ENCODE measurements around the gene SLX4IP. TPM values are rescaled to one million over a fixed set of nuclear protein-coding genes. Genes with fewer than 3 reads are reported as not detected.

Gene SLX4IP
- total and polyA plus RNA-seq, 2 of the 13 experiments (the other 11 are each of a cell fraction or from before 2014, with no cell fraction given): 3.6 to 7.3 TPM

- 0 out of 2 replicates have a peak, but pooled peaks have one; percentile 43 for TF ChIP-seq ZNF788 (CRISPR knock-in tag; IDR thresholded peaks at IDR 0.05; ENCODE audit: borderline replicate concordance)
- peak; percentile 93 for TF ChIP-seq MYNN (CRISPR knock-in tag; IDR thresholded peaks at IDR 0.05; ENCODE audit: low read depth)
- TF ChIP-seq NFE2 (CRISPR knock-in tag; IDR thresholded peaks at IDR 0.05): no peak
- peak; percentile 31 for TF ChIP-seq ZNF746 (CRISPR knock-in tag; IDR thresholded peaks at IDR 0.05)
- peak; percentile 97 for TF ChIP-seq RBFOX2 (IDR thresholded peaks at IDR 0.05; ENCODE audit: low read depth, low read length)
- no peak for TF ChIP-seq ZBTB49 (CRISPR knock-in tag; IDR thresholded peaks at IDR 0.05; ENCODE audit: borderline replicate concordance)
- no peak for TF ChIP-seq KIAA2018 (CRISPR knock-in tag; IDR thresholded peaks at IDR 0.05; ENCODE audit: borderline replicate concordance)
- peak; percentile 93 for TF ChIP-seq MTF1 (CRISPR knock-in tag; IDR thresholded peaks at IDR 0.05)
- peak; percentile 74 for TF ChIP-seq ZNF142 (CRISPR knock-in tag; IDR thresholded peaks at IDR 0.05)
These were observed 239.0 kb downstream of the SLX4IP start, which contains the start of gene JAG1 (continued) for GRCh38 chr20:10673842-10674683.
